HCT116 (cell line): ENCODE data around the gene YWHAB. TPM values are rescaled to one million over a fixed set of nuclear protein-coding genes. Genes with fewer than 3 reads are reported as not detected.

ENCODE experiments used
- ATAC-seq: fragments of 200-7000 bp; cut with Tn5 transposase; 2 replicates; pipeline ENCODE4 v1.9.1; 2020; ENCODE audit warnings: mild to moderate bottlenecking, moderate library complexity
- BruUV-seq: library from RNA; stranded (reverse); fragments of 400-500 nt; replicated peaks from 2 replicates; lab custom pipeline; 2021; lab: Mats Ljungman, UMichigan
- CTCF ChIA-PET: fragments of 300-600 bp; sonication (Branson Sonifier 250); formaldehyde crosslinking; loops from one replicate; lab custom pipeline; 2021; ENCODE audit warnings: antibody characterized with exemption; lab: Charles Lee
- POLR2A ChIA-PET: fragments of 300-600, 350-600 bp; sonication (Branson Sonifier 250); formaldehyde crosslinking; loops from one replicate; lab custom pipeline; 2021; ENCODE audit warnings: antibody characterized with exemption; lab: Charles Lee
- RAD21 ChIA-PET, 2 experiments: fragments of 300-600 bp; sonication (Branson Sonifier 250); formaldehyde crosslinking; loops; one replicate each; lab custom pipeline; 2023; ENCODE audit warnings: low total read pairs in 2 of 2; ENCODE audit not compliant: uncharacterized antibody in 2 of 2, unreplicated experiment in 2 of 2, low non-redundant PET in 1 of 2; lab: Charles Lee
- DNase-seq: peaks from one replicate; pipeline ENCODE4 v3.0.0-alpha.2; 2010; ENCODE audit warnings: low read depth, low spot score
- H2AFZ ChIP-seq: fragments of 200-600 bp; shearing (Covaris generic), sonication (generic); 2 replicates; pipeline ENCODE4 v1.6.1; 2017; ENCODE audit warnings: low read depth, mixed run types, mixed read lengths, antibody characterized with exemption, low read length; ENCODE audit not compliant: poor library complexity, severe bottlenecking
- H3K27ac ChIP-seq: 2 replicates; pipeline ENCODE4 v1.5.1; 2012; ENCODE audit warnings: low read depth, low read length
- H3K27me3 ChIP-seq: fragments of 200-600 bp; sonication (generic); 2 replicates; pipeline ENCODE4 v1.6.1; 2016; ENCODE audit warnings: mixed run types, low read length, mixed read lengths; ENCODE audit not compliant: insufficient read depth
- H3K36me3 ChIP-seq, 2 experiments: fragments of 200-500 bp in 1 of 2; fragments of 200-600 bp in 1 of 2; sonication (Bioruptor generic) in 1 of 2; sonication (generic) in 1 of 2; 2 replicates each; pipeline versions ENCODE4 v1.5.1 to v1.6.1; 2014 to 2016; ENCODE audit warnings: low read length in 2 of 2, inconsistent platforms in 1 of 2, mixed read lengths in 1 of 2, mixed run types in 1 of 2; ENCODE audit not compliant: insufficient read depth in 2 of 2, control insufficient read depth in 1 of 2
- H3K4me1 ChIP-seq, 2 experiments: fragments of 200-600 bp in 1 of 2; sonication (generic) in 1 of 2; 2 replicates each; pipeline versions ENCODE4 v1.5.1 to v1.6.1; 2012 to 2017; ENCODE audit warnings: low read length in 2 of 2, inconsistent platforms in 1 of 2, mild to moderate bottlenecking in 1 of 2, mixed read lengths in 1 of 2, mixed run types in 1 of 2, moderate library complexity in 1 of 2; ENCODE audit not compliant: insufficient read depth in 2 of 2, control insufficient read depth in 1 of 2
- H3K4me2 ChIP-seq: fragments of 200-600 bp; sonication (generic); 2 replicates; pipeline ENCODE4 v1.6.1; 2017; ENCODE audit warnings: mixed run types, low read length, mixed read lengths
- H3K4me3 ChIP-seq, 2 experiments: fragments of 200-600 bp in 1 of 2; sonication (generic) in 1 of 2; replicated peaks in 1 of 2; 2 replicates each; pipeline ENCODE4 v1.5.1; 2011 to 2016; ENCODE audit warnings: low read length in 2 of 2, control low read depth in 1 of 2, low read depth in 1 of 2, mild to moderate bottlenecking in 1 of 2, mixed read lengths in 1 of 2, mixed run types in 1 of 2
- H3K79me2 ChIP-seq: fragments of 200-600 bp; sonication (generic); 2 replicates; pipeline ENCODE4 v1.6.1; 2017; ENCODE audit warnings: mild to moderate bottlenecking, mixed run types, low read length, moderate library complexity, mixed read lengths; ENCODE audit not compliant: insufficient read depth
- H3K9ac ChIP-seq: fragments of 200-600 bp; sonication (generic); 2 replicates; pipeline ENCODE4 v1.6.1; 2016; ENCODE audit warnings: low read length, mixed read lengths
- H3K9me2 ChIP-seq: fragments of 200-600 bp; sonication (generic), shearing (Covaris generic); 2 replicates; pipeline ENCODE4 v1.6.1; 2017; ENCODE audit warnings: mixed run types, mild to moderate bottlenecking, moderate library complexity; ENCODE audit not compliant: insufficient read depth
- H3K9me3 ChIP-seq, 2 experiments: fragments of 200-500 bp in 1 of 2; fragments of 200-600 bp in 1 of 2; sonication (Bioruptor generic) in 1 of 2; sonication (generic) in 1 of 2; 2 replicates each; pipeline ENCODE4 v1.6.1; 2014 to 2017; ENCODE audit warnings: low read length in 2 of 2, mixed read lengths in 2 of 2, inconsistent platforms in 1 of 2, low read depth in 1 of 2, mild to moderate bottlenecking in 1 of 2, mixed run types in 1 of 2, moderate library complexity in 1 of 2; ENCODE audit not compliant: control insufficient read depth in 1 of 2, insufficient read depth in 1 of 2
- H4K20me1 ChIP-seq: fragments of 200-600 bp; sonication (generic), shearing (Covaris generic); 2 replicates; pipeline ENCODE4 v1.6.1; 2017; ENCODE audit warnings: mixed run types, mild to moderate bottlenecking, moderate library complexity; ENCODE audit not compliant: insufficient read depth
- ELF1 ChIP-seq: IDR thresholded peaks from 2 replicates; pipeline ENCODE4 v1.6.1; 2012; ENCODE audit warnings: low read depth, borderline replicate concordance
- EZH2 ChIP-seq: fragments of 200-600 bp; sonication (generic); IDR thresholded peaks from 2 replicates; pipeline ENCODE4 v1.6.1; 2017; ENCODE audit warnings: antibody characterized with exemption, mixed run types
- EZH2phosphoT487 ChIP-seq: fragments of 200-600 bp; IDR thresholded peaks from 2 replicates; pipeline ENCODE4 v1.6.1; 2018; ENCODE audit warnings: antibody characterized with exemption, borderline replicate concordance
- FOSL1 ChIP-seq: IDR thresholded peaks from 2 replicates; pipeline ENCODE4 v1.6.1; 2012; ENCODE audit warnings: low read depth
- JUND ChIP-seq: IDR thresholded peaks from 2 replicates; pipeline ENCODE4 v1.6.1; 2012
- POLR2A ChIP-seq: IDR thresholded peaks from 2 replicates; pipeline ENCODE4 v1.7.0; 2011; ENCODE audit warnings: borderline replicate concordance; ENCODE audit not compliant: insufficient read depth, insufficient read length; ENCODE audit errors: extremely low read depth
- POLR2AphosphoS5 ChIP-seq: IDR thresholded peaks from 2 replicates; pipeline ENCODE4 v1.6.1; 2011; ENCODE audit warnings: mild to moderate bottlenecking, low read depth, low read length, moderate library complexity
- RAD21 ChIP-seq: IDR thresholded peaks from 2 replicates; pipeline ENCODE4 v1.6.1; 2012; ENCODE audit warnings: low read depth, mild to moderate bottlenecking
- SIN3A ChIP-seq: IDR thresholded peaks from 2 replicates; pipeline ENCODE4 v1.6.1; 2012; ENCODE audit warnings: low read depth
- SP1 ChIP-seq: IDR thresholded peaks from 2 replicates; pipeline ENCODE4 v1.6.1; 2012; ENCODE audit warnings: low read depth
- TCF7L2 ChIP-seq: IDR thresholded peaks from 2 replicates; pipeline ENCODE4 v1.7.0; 2011; ENCODE audit warnings: borderline replicate concordance, inconsistent platforms; ENCODE audit not compliant: insufficient read depth, insufficient read length; ENCODE audit errors: extremely low read depth
- ZNF274 ChIP-seq: fragments of 200-500 bp; sonication (Bioruptor generic); IDR thresholded peaks from 2 replicates; pipeline ENCODE4 v1.6.1; 2014; ENCODE audit warnings: mild to moderate bottlenecking, low read depth, low read length, inconsistent platforms
- intact Hi-C: fragments of 100-400 bp; cut with micrococcal nuclease; formaldehyde crosslinking; loops from 2 replicates; pipeline ENCODE4 v1.10.0; 2022
- total RNA-seq: library from RNA; stranded (reverse); gene quantifications from one replicate; pipeline ENCODE4 v1.2.1, GENCODE V29; 2021; ENCODE audit not compliant: unreplicated experiment
- TF ChIP-seq, protein P1 (sequence below): IDR thresholded peaks from 2 replicates; pipeline ENCODE4 v1.6.1; 2012; ENCODE audit warnings: low read depth
- TF ChIP-seq, protein P2 (sequence below): IDR thresholded peaks from 2 replicates; pipeline ENCODE4 v1.6.1; 2012
- TF ChIP-seq, protein P3 (sequence below): IDR thresholded peaks from 2 replicates; pipeline ENCODE4 v1.6.1; 2012
- TF ChIP-seq, protein P4 (sequence below), 3 experiments: fragments of 200-600 bp in 1 of 3; sonication (generic) in 1 of 3; IDR thresholded peaks in 2 of 3; conservative IDR thresholded peaks in 1 of 3; 2 replicates each; pipeline ENCODE4 v1.5.1; 2012 to 2017; ENCODE audit warnings: low read depth in 2 of 3, low read length in 2 of 3, antibody characterized with exemption in 1 of 3, borderline replicate concordance in 1 of 3, control low read depth in 1 of 3, mild to moderate bottlenecking in 1 of 3, mixed read lengths in 1 of 3, mixed run types in 1 of 3, moderate library complexity in 1 of 3; ENCODE audit not compliant: insufficient read depth in 1 of 3

YWHAB gene
- total RNA-seq, 1 experiment from 2014 or later, result 200 TPM

DNA sequence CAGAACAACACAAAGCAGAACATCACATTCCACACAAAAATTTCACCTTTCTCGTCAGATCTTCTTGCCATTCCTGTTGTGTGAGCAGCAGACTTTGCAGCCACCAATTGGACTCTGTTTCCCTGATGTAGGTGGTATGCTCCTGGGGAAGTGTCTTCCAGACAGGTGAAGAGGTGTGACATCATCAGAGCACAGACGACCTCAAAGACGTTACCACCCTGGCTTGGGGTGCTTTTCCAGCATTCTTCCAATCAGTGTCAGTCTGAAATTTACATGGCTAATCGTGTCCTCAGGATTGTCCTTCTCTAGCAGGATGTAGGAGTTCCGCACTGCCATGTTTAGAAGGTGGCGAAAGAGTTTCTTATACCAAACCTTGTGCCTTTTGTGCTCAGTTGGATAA is 43.5 kb upstream of the YWHAB start (continued):
- TF ChIP-seq, protein P1, sequence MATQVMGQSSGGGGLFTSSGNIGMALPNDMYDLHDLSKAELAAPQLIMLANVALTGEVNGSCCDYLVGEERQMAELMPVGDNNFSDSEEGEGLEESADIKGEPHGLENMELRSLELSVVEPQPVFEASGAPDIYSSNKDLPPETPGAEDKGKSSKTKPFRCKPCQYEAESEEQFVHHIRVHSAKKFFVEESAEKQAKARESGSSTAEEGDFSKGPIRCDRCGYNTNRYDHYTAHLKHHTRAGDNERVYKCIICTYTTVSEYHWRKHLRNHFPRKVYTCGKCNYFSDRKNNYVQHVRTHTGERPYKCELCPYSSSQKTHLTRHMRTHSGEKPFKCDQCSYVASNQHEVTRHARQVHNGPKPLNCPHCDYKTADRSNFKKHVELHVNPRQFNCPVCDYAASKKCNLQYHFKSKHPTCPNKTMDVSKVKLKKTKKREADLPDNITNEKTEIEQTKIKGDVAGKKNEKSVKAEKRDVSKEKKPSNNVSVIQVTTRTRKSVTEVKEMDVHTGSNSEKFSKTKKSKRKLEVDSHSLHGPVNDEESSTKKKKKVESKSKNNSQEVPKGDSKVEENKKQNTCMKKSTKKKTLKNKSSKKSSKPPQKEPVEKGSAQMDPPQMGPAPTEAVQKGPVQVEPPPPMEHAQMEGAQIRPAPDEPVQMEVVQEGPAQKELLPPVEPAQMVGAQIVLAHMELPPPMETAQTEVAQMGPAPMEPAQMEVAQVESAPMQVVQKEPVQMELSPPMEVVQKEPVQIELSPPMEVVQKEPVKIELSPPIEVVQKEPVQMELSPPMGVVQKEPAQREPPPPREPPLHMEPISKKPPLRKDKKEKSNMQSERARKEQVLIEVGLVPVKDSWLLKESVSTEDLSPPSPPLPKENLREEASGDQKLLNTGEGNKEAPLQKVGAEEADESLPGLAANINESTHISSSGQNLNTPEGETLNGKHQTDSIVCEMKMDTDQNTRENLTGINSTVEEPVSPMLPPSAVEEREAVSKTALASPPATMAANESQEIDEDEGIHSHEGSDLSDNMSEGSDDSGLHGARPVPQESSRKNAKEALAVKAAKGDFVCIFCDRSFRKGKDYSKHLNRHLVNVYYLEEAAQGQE, result no peak
- TF ChIP-seq ZNF274, result no peak
- TF ChIP-seq, all 23 proteins: peak for 0

DNA sequence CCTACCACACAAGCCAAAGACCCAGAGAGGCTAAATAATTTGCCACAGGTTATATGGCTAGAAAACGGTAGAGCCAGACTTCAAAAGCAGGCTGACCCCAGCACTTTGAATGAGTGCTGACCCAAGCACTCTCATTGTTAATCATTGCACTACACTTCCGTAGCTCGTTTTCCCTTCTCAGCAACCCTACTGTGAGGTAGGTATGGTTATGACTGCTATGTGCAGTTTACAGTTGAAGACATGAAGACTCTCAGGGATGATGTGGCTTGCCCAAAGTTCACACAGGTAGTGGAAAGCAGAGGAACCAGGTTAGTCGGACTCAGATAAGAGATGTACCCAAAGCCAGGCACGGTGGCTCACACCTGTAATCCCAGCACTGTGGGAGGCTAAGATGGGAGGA is 41.6 kb upstream of the YWHAB start:
- Histone ChIP-seq H3K9ac (no peak overlapping the region), H3K36me3 (no peaks in the 10 kb centered on the region), H3K79me2 (no peaks in the 10 kb centered on the region), H3K27me3 (no peaks in the 10 kb centered on the region), H3K4me2 (no peak overlapping the region)
- CTCF ChIA-PET, result no interaction called here
- RAD21 ChIA-PET, result no interaction called here
- TF ChIP-seq ELF1, result no peak
- TF ChIP-seq, protein P2, sequence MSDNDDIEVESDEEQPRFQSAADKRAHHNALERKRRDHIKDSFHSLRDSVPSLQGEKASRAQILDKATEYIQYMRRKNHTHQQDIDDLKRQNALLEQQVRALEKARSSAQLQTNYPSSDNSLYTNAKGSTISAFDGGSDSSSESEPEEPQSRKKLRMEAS, result no peak
- TF ChIP-seq SIN3A, result no peak
- TF ChIP-seq TCF7L2, result no peak
- no peak for TF ChIP-seq POLR2AphosphoS5
- TF ChIP-seq, protein P3, sequence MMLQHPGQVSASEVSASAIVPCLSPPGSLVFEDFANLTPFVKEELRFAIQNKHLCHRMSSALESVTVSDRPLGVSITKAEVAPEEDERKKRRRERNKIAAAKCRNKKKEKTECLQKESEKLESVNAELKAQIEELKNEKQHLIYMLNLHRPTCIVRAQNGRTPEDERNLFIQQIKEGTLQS, result no peak
- TF ChIP-seq FOSL1, result no peak
- no peak for TF ChIP-seq POLR2A
- no peak for TF ChIP-seq EZH2
- TF ChIP-seq JUND, result no peak
- TF ChIP-seq EZH2phosphoT487, result no peak
- TF ChIP-seq, protein P1, result no peak
- TF ChIP-seq RAD21, result no peak
- TF ChIP-seq, protein P4, sequence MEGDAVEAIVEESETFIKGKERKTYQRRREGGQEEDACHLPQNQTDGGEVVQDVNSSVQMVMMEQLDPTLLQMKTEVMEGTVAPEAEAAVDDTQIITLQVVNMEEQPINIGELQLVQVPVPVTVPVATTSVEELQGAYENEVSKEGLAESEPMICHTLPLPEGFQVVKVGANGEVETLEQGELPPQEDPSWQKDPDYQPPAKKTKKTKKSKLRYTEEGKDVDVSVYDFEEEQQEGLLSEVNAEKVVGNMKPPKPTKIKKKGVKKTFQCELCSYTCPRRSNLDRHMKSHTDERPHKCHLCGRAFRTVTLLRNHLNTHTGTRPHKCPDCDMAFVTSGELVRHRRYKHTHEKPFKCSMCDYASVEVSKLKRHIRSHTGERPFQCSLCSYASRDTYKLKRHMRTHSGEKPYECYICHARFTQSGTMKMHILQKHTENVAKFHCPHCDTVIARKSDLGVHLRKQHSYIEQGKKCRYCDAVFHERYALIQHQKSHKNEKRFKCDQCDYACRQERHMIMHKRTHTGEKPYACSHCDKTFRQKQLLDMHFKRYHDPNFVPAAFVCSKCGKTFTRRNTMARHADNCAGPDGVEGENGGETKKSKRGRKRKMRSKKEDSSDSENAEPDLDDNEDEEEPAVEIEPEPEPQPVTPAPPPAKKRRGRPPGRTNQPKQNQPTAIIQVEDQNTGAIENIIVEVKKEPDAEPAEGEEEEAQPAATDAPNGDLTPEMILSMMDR (IDR thresholded peaks at IDR 0.05 in 2 of 3, conservative IDR thresholded peaks at IDR 0.05 in 1 of 3; ENCODE audit: borderline replicate concordance in 1 of 3, insufficient read depth in 1 of 3, low read depth in 2 of 3, low read length in 2 of 3), result no peak
- TF ChIP-seq SP1, result no peak
- TF ChIP-seq, all 23 proteins: peak for 0
- H4K20me1 ChIP-seq, result no peaks in the 10 kb centered on the region
- ATAC-seq (no peak), DNase-seq (no peak)
- H3K4me3 ChIP-seq, result no peak overlapping the region
- POLR2A ChIA-PET, result no interaction called here
- H3K9me3 ChIP-seq, result no peaks in the 10 kb centered on the region
- H3K9me2 ChIP-seq, result no peaks in the 10 kb centered on the region
- intact Hi-C loops, result no loop called here
- H2AFZ ChIP-seq, result no peak overlapping the region
- H3K27ac ChIP-seq, result no peak overlapping the region
- no TSS peak for BruUV-seq
- no peaks in the 10 kb centered on the region for H3K4me1 ChIP-seq
